H1 (cell line): ENCODE data around the gene RNF212B. TPM values are rescaled to one million over a fixed set of nuclear protein-coding genes. Genes with fewer than 3 reads are reported as not detected.

Source experiments
- CTCF ChIA-PET: fragments of 300-600 bp; sonication (Branson Sonifier 250); formaldehyde crosslinking; loops from one replicate; lab custom pipeline; 2021; ENCODE audit not compliant: partially characterized antibody; lab: Charles Lee
- POLR2A ChIA-PET: fragments of 300-600 bp; sonication (Branson Sonifier 250); formaldehyde crosslinking; loops from one replicate; lab custom pipeline; 2021; ENCODE audit warnings: inconsistent platforms; ENCODE audit not compliant: partially characterized antibody; lab: Charles Lee
- DNase-seq, 2 experiments: peaks; one replicate each; pipeline versions ENCODE4 v3.0.0 to v3.0.0-alpha.2; 2010 to 2022; ENCODE audit warnings: low spot score in 2 of 2, low read depth in 1 of 2, mixed read lengths in 1 of 2
- FAIRE-seq: peaks from 2 replicates; lab custom pipeline; 2011; peaks lifted over from hg19 to GRCh38; lab: Jason Lieb, UNC
- H2AFZ ChIP-seq: 2 replicates; pipeline ENCODE4 v1.8.1; 2012; ENCODE audit warnings: low read length, inconsistent platforms
- H2AK5ac ChIP-seq: 2 replicates; pipeline ENCODE4 v1.6.1; 2013; ENCODE audit warnings: low read depth, low read length
- H2BK120ac ChIP-seq: replicated peaks from 2 replicates; pipeline ENCODE3; 2013; ENCODE audit warnings: low read depth, low read length, inconsistent platforms
- H2BK12ac ChIP-seq: 2 replicates; pipeline ENCODE4 v1.6.1; 2013; ENCODE audit warnings: low read depth, low read length
- H2BK15ac ChIP-seq: 2 replicates; pipeline ENCODE4 v1.6.1; 2013; ENCODE audit warnings: low read length
- H2BK20ac ChIP-seq: 2 replicates; pipeline ENCODE4 v1.6.1; 2013; ENCODE audit warnings: low read length
- H2BK5ac ChIP-seq: 2 replicates; pipeline ENCODE4 v1.6.1; 2013; ENCODE audit warnings: low read depth, low read length
- H3K14ac ChIP-seq: 2 replicates; pipeline ENCODE4 v1.6.1; 2013; ENCODE audit warnings: inconsistent platforms; ENCODE audit not compliant: insufficient read length
- H3K18ac ChIP-seq: 2 replicates; pipeline ENCODE4 v1.6.1; 2013; ENCODE audit warnings: low read length; ENCODE audit errors: extremely low read depth
- H3K23ac ChIP-seq: 2 replicates; pipeline ENCODE4 v1.6.1; 2013; ENCODE audit warnings: inconsistent platforms; ENCODE audit not compliant: insufficient read length
- H3K23me2 ChIP-seq: 2 replicates; pipeline ENCODE4 v1.6.1; 2013; ENCODE audit warnings: low read depth, low read length
- H3K27ac ChIP-seq: 2 replicates; pipeline ENCODE4 v1.6.1; 2011; ENCODE audit warnings: low read depth, low read length, inconsistent platforms
- H3K27me3 ChIP-seq, 4 experiments: replicated peaks in 1 of 4; 1 replicate in 1 of 4; 2 replicates in 3 of 4; pipeline versions ENCODE4 v1.6.1 to v1.8.1; 2011 to 2013; ENCODE audit warnings: low read length in 3 of 4, mild to moderate bottlenecking in 3 of 4, inconsistent platforms in 2 of 4, mixed read lengths in 2 of 4, moderate library complexity in 1 of 4; ENCODE audit not compliant: control insufficient read depth in 3 of 4, insufficient read depth in 3 of 4; ENCODE audit errors: extremely low read depth in 1 of 4
- H3K36me3 ChIP-seq, 4 experiments: 2 replicates each; pipeline versions ENCODE4 v1.6.1 to v1.8.1; 2011 to 2013; ENCODE audit warnings: mild to moderate bottlenecking in 4 of 4, low read length in 3 of 4, moderate library complexity in 2 of 4, control low read depth in 1 of 4, inconsistent platforms in 1 of 4; ENCODE audit not compliant: insufficient read depth in 4 of 4, control insufficient read depth in 2 of 4
- H3K4ac ChIP-seq: replicated peaks from 2 replicates; pipeline ENCODE3; 2013; ENCODE audit warnings: low read length, low read depth, mixed read lengths, inconsistent platforms; ENCODE audit not compliant: insufficient read length
- H3K4me1 ChIP-seq, 4 experiments: replicated peaks in 1 of 4; 1 replicate in 1 of 4; 2 replicates in 3 of 4; pipeline versions ENCODE4 v1.6.1 to v1.8.1; 2011 to 2013; ENCODE audit warnings: low read length in 3 of 4, inconsistent platforms in 2 of 4, mixed read lengths in 1 of 4; ENCODE audit not compliant: insufficient read depth in 4 of 4, control insufficient read depth in 3 of 4
- H3K4me2 ChIP-seq, 2 experiments: 2 replicates each; pipeline versions ENCODE4 v1.6.1 to v1.8.1; 2011 to 2013; ENCODE audit warnings: low read depth in 2 of 2, low read length in 2 of 2, control low read depth in 1 of 2, inconsistent platforms in 1 of 2, mild to moderate bottlenecking in 1 of 2; ENCODE audit not compliant: insufficient read depth in 1 of 2
- H3K4me3 ChIP-seq, 4 experiments: fragments of 200-600, 300-600 bp in 1 of 4; sonication (generic), shearing (Covaris generic), sonication (Bioruptor Twin) in 1 of 4; 2 replicates each; pipeline versions ENCODE4 v1.5.1 to v1.8.1; 2011 to 2016; ENCODE audit warnings: low read length in 4 of 4, low read depth in 3 of 4, control low read depth in 2 of 4, inconsistent platforms in 2 of 4, mild to moderate bottlenecking in 2 of 4, mixed read lengths in 1 of 4, moderate library complexity in 1 of 4; ENCODE audit not compliant: insufficient read depth in 2 of 4; ENCODE audit errors: extremely low read depth in 1 of 4
- H3K56ac ChIP-seq: replicated peaks from 2 replicates; pipeline ENCODE3; 2013; ENCODE audit warnings: low read depth, mild to moderate bottlenecking, mixed read lengths, low read length, inconsistent platforms; ENCODE audit not compliant: insufficient read length
- H3K79me1 ChIP-seq: 2 replicates; pipeline ENCODE4 v1.6.1; 2013; ENCODE audit warnings: low read depth, low read length, control low read depth
- H3K79me2 ChIP-seq, 2 experiments: 2 replicates each; pipeline versions ENCODE4 v1.6.1 to v1.8.1; 2012 to 2013; ENCODE audit warnings: low read length in 2 of 2, mild to moderate bottlenecking in 2 of 2, inconsistent platforms in 1 of 2; ENCODE audit not compliant: insufficient read depth in 2 of 2, control insufficient read depth in 1 of 2
- H3K9ac ChIP-seq, 4 experiments: replicated peaks in 1 of 4; 1 replicate in 1 of 4; 2 replicates in 3 of 4; pipeline versions ENCODE4 v1.6.1 to v1.8.1; 2011 to 2013; ENCODE audit warnings: low read depth in 3 of 4, low read length in 3 of 4, control low read depth in 2 of 4, mild to moderate bottlenecking in 2 of 4, moderate library complexity in 2 of 4, inconsistent platforms in 1 of 4; ENCODE audit errors: extremely low read depth in 1 of 4
- H3K9me3 ChIP-seq, 2 experiments: 2 replicates each; pipeline versions ENCODE4 v1.6.1 to v1.8.1; 2012 to 2013; ENCODE audit warnings: mild to moderate bottlenecking in 2 of 2, moderate library complexity in 2 of 2, control low read depth in 1 of 2, inconsistent platforms in 1 of 2, low read depth in 1 of 2, low read length in 1 of 2, mixed read lengths in 1 of 2; ENCODE audit not compliant: insufficient read depth in 2 of 2
- H4K20me1 ChIP-seq, 2 experiments: replicated peaks in 1 of 2; 2 replicates each; pipeline versions ENCODE3 to v1.8.1; 2011 to 2013; ENCODE audit warnings: inconsistent platforms in 2 of 2, low read length in 2 of 2, mild to moderate bottlenecking in 1 of 2; ENCODE audit not compliant: insufficient read depth in 2 of 2, control insufficient read depth in 1 of 2
- H4K5ac ChIP-seq: 2 replicates; pipeline ENCODE4 v1.6.1; 2013; ENCODE audit warnings: low read length, low read depth, mixed read lengths, inconsistent platforms; ENCODE audit not compliant: insufficient read length
- H4K8ac ChIP-seq: 2 replicates; pipeline ENCODE4 v1.8.0; 2013; ENCODE audit warnings: mild to moderate bottlenecking, moderate library complexity, low read length, inconsistent platforms; ENCODE audit not compliant: insufficient read depth; ENCODE audit errors: extremely low read depth
- H4K91ac ChIP-seq: replicated peaks from 2 replicates; pipeline ENCODE3; 2013; ENCODE audit warnings: low read length, mixed read lengths, inconsistent platforms; ENCODE audit not compliant: insufficient read length
- POU5F1 ChIP-seq: IDR thresholded peaks from 2 replicates; pipeline ENCODE4 v1.6.1; 2011; ENCODE audit warnings: low read depth, mild to moderate bottlenecking, low read length, moderate library complexity
- RXRA ChIP-seq: IDR thresholded peaks from 2 replicates; pipeline ENCODE4 v1.6.1; 2011; ENCODE audit warnings: low read depth, mild to moderate bottlenecking, low read length, moderate library complexity; ENCODE audit not compliant: insufficient read depth
- SIN3A ChIP-seq, 2 experiments: IDR thresholded peaks in 1 of 2; conservative IDR thresholded peaks in 1 of 2; 2 replicates each; pipeline ENCODE4 v1.6.1; 2011 to 2012; ENCODE audit warnings: low read length in 2 of 2, improper control_type of control experiment in 1 of 2, low read depth in 1 of 2, mild to moderate bottlenecking in 1 of 2
- SIRT6 ChIP-seq: IDR thresholded peaks from one replicate; pipeline ENCODE4 v1.7.1; 2012; ENCODE audit warnings: low read length, inconsistent platforms
- WGBS, 2 experiments: shearing (Covaris generic) in 1 of 2; methylation state at CpG; one replicate each; pipeline versions ENCODE4 v1.1.6 to v1.1.7; 2013 to 2015; ENCODE audit warnings: low lambda C conversion rate in 2 of 2, mixed read lengths in 2 of 2, inconsistent platforms in 1 of 2, low coverage in 1 of 2, missing lambda C conversion rate in 1 of 2; ENCODE audit not compliant: insufficient replicate concordance in 2 of 2, insufficient coverage in 1 of 2, insufficient read length in 1 of 2; ENCODE audit errors: extremely low coverage in 1 of 2, missing lambda C conversion rate in 1 of 2; 5-methylcytosine and 5-hydroxymethylcytosine counted together
- polyA plus RNA-seq, 7 experiments: library from polyadenylated mRNA; depleted of rRNA in 3 of 7; stranded (reverse) in 5 of 7; unstranded in 2 of 7; fragments of >200 nt in 5 of 7; fragments of 200-250 nt in 2 of 7; gene quantifications; 1 replicate in 5 of 7; 2 replicates in 1 of 7; 4 replicates in 1 of 7; pipeline versions ENCODE4 v1.2.1 to v1.2.3, GENCODE V29; 2011 to 2013; ENCODE audit warnings: missing spikeins in 2 of 7, mixed read lengths in 2 of 7
- total RNA-seq: library from RNA; stranded (reverse); fragmentation: NEBNext Ultra II Directional; extraction: Animal tissue kit (Norgen Biotek cat#: 25700); gene quantifications from 2 replicates; pipeline ENCODE4 v1.2.1, GENCODE V29; 2021

RNF212B gene
- total and polyA plus RNA-seq, 2 of the 8 experiments (the other 6 are each of a cell fraction or from before 2014, with no cell fraction given) = 0.95 to 1.2 TPM

DNA sequence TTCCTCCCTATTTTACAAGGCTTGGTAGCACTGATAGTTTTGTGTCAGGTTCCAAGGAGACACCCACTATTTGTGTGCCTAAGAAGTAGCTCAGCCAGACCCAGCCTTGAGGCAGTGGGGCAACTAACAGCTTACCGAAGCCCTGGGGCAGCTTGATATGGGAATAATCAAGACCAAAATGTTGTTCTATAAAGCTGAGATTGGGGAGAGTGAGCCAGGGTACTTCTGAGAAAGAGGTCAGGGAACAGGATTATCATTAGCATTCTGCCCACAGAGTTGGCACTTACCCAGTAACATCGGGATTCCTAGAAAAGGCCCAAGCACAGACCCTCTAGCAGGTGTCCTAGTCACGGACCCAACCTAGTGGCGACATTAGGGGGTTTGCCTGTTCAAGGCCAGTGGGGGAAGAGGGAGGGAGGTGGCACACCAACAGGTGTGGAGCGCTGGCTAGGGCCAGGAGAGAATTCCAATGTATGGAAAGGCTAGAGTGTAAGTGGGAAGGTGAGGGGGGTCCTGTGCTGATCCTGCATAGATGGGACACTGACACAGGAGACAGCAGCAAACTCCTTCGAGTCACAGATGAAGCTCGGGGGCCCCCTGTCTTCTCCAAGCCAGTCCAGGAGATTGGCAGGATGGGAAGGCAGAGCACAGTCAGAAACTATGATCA lies 60.0 kb downstream of the RNF212B start:
- peaks cover 5 to 8% of the 10 kb centered on the region in 2 experiments for H4K20me1 ChIP-seq
- no peak overlapping the region for H3K4me3 ChIP-seq
- peaks cover 13% of the 10 kb centered on the region for H3K23me2 ChIP-seq
- H3K18ac ChIP-seq = no peak overlapping the region
- H2BK5ac ChIP-seq = no peak overlapping the region
- H3K27ac ChIP-seq = no peak overlapping the region
- no peak overlapping the region for H3K23ac ChIP-seq
- POLR2A ChIA-PET = interaction anchor here (1.3 kb wide), 1 partner anchor 15 kb away, joined by 4 read pairs; no protein-coding TSS in a partner anchor
- H2AFZ ChIP-seq = no peak overlapping the region
- H3K14ac ChIP-seq = no peak overlapping the region
- H3K27me3 ChIP-seq = peaks cover 27 to 62% (median 55%) of the 10 kb centered on the region in 4 experiments
- no peak overlapping the region for H3K4me2 ChIP-seq
- no peaks in the 10 kb centered on the region for H3K79me1 ChIP-seq
- no peaks in the 10 kb centered on the region for H3K9me3 ChIP-seq
- H3K4ac ChIP-seq = no peak overlapping the region
- CTCF ChIA-PET = interaction anchor here (0.6 to 7.2 kb wide), 20 partner anchors 8 to 261 kb away, joined by 3 to 42 read pairs (median 6); partner anchors contain the start of genes BCL2L2, HOMEZ and PABPN1
- no peak overlapping the region for H3K56ac ChIP-seq
- H2BK20ac ChIP-seq = no peak overlapping the region
- H3K4me1 ChIP-seq = peaks cover 0 to 7% (median 1%) of the 10 kb centered on the region in 4 experiments; a peak in 5 of 7 replicates
- no peaks in the 10 kb centered on the region for H3K79me2 ChIP-seq
- no peak overlapping the region for H2BK12ac ChIP-seq
- 91% methylated on average over 7 of the region's 7 CpGs; no CpG with 5 or more reads in 1 of the 2 experiments for WGBS, 2 experiments
- H4K5ac ChIP-seq = no peak overlapping the region
- H2BK15ac ChIP-seq = no peak overlapping the region
- no peak overlapping the region for H2BK120ac ChIP-seq
- no peak overlapping the region for H2AK5ac ChIP-seq
- H4K91ac ChIP-seq = no peak overlapping the region
- FAIRE-seq (no peak), DNase-seq (no peak)
- H3K36me3 ChIP-seq = no peaks in the 10 kb centered on the region
- H4K8ac ChIP-seq = peak overlapping the region; percentile 5; the same call in 1 of the 2 replicates
- no peak overlapping the region for H3K9ac ChIP-seq
- no peak for TF ChIP-seq RXRA
- TF ChIP-seq POU5F1 = no peak
- TF ChIP-seq SIN3A (conservative IDR thresholded peaks at IDR 0.05 in 1 of 2, IDR thresholded peaks at IDR 0.05 in 1 of 2; ENCODE audit: low read depth in 1 of 2, low read length in 2 of 2) = no peak
- TF ChIP-seq SIRT6 = no peak
